ENCODE measurements around the gene DAPP1.

The DAPP1 gene

DNA sequence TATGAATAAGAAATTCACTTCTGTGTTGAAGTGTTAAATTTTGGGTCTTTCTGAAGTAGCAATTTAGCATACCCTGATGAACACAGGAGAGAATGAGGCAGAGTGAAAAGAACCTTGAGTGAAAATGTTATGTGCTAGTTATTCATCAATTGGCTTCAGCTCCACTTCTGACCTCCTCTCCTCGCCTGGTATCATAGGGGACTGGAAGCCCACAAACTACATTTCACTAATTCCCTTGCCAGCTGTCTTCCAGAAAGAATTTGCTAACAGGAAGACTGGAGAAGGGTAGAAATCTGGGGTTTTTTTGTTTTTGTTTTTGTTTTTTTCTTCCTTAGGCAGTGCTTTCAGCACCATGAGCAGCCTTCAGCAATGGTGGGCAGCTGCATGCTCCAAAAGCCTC is 5.5 kb upstream of the DAPP1 start:
- no peak overlapping the region for H3K4me3 ChIP-seq (ENCODE audit: low read length)
- TF ChIP-seq, protein P1, sequence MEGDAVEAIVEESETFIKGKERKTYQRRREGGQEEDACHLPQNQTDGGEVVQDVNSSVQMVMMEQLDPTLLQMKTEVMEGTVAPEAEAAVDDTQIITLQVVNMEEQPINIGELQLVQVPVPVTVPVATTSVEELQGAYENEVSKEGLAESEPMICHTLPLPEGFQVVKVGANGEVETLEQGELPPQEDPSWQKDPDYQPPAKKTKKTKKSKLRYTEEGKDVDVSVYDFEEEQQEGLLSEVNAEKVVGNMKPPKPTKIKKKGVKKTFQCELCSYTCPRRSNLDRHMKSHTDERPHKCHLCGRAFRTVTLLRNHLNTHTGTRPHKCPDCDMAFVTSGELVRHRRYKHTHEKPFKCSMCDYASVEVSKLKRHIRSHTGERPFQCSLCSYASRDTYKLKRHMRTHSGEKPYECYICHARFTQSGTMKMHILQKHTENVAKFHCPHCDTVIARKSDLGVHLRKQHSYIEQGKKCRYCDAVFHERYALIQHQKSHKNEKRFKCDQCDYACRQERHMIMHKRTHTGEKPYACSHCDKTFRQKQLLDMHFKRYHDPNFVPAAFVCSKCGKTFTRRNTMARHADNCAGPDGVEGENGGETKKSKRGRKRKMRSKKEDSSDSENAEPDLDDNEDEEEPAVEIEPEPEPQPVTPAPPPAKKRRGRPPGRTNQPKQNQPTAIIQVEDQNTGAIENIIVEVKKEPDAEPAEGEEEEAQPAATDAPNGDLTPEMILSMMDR (conservative IDR thresholded peaks at IDR 0.05; ENCODE audit: low read depth, low read length), result no peak
- no peak for DNase-seq (ENCODE audit: low read depth)

DNA sequence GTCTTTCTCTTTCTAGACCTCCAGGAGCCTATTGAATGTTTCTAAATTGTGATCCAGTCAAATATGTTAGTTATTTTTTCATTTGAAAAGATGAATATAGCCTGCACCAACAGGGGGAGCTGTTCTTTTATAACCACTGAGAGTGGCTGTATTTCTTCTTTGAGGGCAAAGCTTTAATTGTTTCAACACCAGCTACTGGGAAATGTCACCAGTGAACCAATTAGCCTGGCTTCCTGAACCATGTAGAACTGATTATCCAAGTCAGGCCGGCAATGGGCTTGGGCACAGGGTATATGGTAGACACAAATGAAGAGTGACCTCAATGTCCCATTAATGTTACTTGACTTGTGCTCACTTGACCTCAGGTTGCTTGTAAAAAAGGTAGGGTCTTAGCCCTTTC is 4.8 kb upstream of the DAPP1 start:
- DNase-seq (ENCODE audit: low read depth), result no peak
- TF ChIP-seq, protein P1 (conservative IDR thresholded peaks at IDR 0.05; ENCODE audit: low read depth, low read length), result peak; percentile 62
- no peak overlapping the region for H3K4me3 ChIP-seq (ENCODE audit: low read length)

DNA sequence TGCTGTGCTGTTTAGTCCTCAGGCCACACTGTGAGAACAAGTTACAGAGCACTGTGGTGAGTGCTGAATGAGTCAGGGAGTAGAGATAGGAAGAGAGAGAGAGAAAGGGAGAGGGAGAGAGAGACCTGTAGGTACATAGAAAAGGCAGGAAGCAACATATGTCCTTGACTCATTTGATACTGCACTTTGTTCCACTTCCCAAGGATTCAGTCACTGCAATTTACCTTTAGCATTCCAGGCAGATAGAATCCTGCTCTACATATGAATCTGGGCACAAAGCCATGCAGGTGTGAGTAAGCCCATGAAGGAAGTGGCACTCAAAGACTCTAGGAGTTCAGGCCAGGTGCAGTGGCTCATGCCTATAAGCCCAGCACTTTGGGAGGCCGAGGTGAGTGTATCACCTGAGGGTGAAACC is 1.0 kb upstream of the DAPP1 start:
- H3K4me3 ChIP-seq (ENCODE audit: low read length), result no peak overlapping the region
- no peak for DNase-seq (ENCODE audit: low read depth)
- TF ChIP-seq, protein P1 (conservative IDR thresholded peaks at IDR 0.05; ENCODE audit: low read depth, low read length), result no peak

DNA sequence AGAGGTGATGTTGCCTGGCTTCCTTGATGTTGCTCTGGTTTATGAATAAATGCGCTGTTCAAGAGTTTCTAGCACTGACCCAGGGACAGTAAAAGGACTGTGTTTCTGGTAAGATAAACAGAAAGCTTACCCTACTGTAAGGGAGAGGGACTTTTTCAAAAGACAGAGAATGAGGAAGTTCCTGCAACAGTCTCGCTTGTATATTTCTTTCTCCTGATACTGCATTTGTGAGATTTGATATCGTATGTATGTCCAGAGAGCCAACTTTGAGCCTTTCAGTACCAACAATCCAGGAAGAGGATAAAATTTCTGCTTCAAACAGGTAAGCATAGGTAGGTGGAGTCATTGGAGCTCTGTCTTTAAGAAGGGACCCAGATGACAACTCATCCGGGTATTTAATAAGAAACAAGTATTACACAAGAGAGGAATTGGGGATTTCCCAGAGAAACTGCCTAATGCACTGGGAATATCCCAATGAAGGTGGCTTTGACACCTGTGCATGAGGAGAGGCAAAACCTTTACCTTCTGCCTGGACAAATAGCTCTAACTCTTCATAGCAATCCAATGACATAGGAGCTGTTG is 773 bp downstream of the DAPP1 start:
- H3K4me3 ChIP-seq (ENCODE audit: low read length), result no peak overlapping the region
- TF ChIP-seq, protein P1 (conservative IDR thresholded peaks at IDR 0.05; ENCODE audit: low read depth, low read length), result no peak

DNA sequence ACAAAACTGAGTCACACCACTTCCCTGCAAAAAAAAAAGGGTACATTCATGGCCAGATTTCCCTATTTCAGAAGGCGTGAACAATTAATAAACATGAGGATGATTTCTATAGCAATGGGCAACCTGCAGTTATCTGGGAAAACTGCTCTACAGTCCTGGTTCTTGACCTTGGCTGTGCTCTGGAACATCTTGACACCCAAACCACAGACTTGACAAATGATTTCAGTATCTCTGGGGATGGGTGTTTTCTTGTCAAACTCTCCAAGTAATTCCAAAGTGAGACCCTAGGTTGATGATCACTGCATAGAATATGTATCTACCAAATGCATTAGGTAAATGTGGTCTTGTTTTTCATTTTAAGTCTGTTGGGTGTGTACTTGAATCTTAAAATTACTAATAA is 2.0 kb downstream of the DAPP1 start:
- TF ChIP-seq, protein P1 (conservative IDR thresholded peaks at IDR 0.05; ENCODE audit: low read depth, low read length), result no peak
- H3K4me3 ChIP-seq (ENCODE audit: low read length), result no peak overlapping the region
- no peak for DNase-seq (ENCODE audit: low read depth)

More for the DNA sequence above, 773 bp downstream of the DAPP1 start:
- DNase-seq (ENCODE audit: low read depth), result no peak

DNA sequence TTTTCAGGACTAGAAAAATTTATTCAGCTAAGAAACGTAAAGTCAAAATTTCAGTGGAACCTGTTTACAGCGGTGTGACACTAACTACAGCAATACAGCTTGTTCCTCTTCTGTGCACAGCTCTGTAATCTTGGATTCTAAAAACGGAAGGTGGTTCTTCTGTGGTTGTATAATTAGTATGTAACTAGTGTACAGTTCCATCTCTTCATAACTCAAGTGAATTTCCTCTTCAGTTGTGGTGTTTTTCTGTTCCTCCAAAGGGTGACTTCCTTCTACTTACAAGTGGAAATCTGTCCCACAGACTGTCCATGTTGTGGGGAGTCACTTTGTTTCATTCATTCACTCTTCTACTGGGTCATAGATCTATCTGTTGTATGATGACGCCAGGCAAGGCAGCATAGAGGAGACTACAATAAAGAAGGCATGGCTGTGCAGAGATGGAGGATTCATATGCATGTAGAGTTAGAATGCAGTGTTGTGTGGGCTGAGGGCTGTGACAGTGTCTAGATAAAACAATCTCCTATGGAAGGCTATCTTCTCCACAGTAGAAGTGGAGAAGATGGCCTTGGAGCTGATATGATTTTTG is 5.4 kb downstream of the DAPP1 start:
- TF ChIP-seq, protein P1 (conservative IDR thresholded peaks at IDR 0.05; ENCODE audit: low read depth, low read length), result no peak
- DNase-seq (ENCODE audit: low read depth), result no peak
- H3K4me3 ChIP-seq (ENCODE audit: low read length), result no peak overlapping the region

DNA sequence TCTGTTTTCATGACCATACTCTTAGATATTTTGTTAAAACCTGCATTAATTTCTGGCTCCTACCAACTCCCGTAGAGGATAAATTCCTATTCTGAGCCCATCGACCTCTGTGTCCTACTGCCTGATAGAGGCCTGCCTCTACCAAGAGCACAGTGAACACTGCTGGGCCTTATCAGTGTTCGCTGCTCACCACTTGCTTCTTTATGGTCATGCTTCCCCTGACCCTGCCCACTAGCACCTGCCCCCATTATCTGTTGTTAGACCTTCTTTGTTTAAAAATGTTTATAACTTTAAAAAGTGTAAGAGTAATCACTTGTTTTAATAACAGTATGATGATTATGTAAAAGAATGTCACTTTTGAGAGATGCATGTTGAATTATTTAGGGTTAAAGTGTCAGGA is 6.1 kb downstream of the DAPP1 start:
- TF ChIP-seq, protein P1 (conservative IDR thresholded peaks at IDR 0.05; ENCODE audit: low read depth, low read length), result no peak
- no peak for DNase-seq (ENCODE audit: low read depth)
- no peak overlapping the region for H3K4me3 ChIP-seq (ENCODE audit: low read length)

Data from retinal pigment epithelial cell (primary cell).